Measurements from ENCODE around the gene ADGRD2. TPM values are rescaled to one million over a fixed set of nuclear protein-coding genes. Genes with fewer than 3 reads are reported as not detected.
"Not testable (repeated sequence)": the region's sequence is repeated elsewhere in the genome, so short reads cannot be mapped to it uniquely, and the experiment has no call there.

Gene ADGRD2
- total RNA-seq, 3 donors from 2014 or later (not counting 1 experiment from before 2014, with no cell fraction given): not detected

- TF ChIP-seq, protein P1, sequence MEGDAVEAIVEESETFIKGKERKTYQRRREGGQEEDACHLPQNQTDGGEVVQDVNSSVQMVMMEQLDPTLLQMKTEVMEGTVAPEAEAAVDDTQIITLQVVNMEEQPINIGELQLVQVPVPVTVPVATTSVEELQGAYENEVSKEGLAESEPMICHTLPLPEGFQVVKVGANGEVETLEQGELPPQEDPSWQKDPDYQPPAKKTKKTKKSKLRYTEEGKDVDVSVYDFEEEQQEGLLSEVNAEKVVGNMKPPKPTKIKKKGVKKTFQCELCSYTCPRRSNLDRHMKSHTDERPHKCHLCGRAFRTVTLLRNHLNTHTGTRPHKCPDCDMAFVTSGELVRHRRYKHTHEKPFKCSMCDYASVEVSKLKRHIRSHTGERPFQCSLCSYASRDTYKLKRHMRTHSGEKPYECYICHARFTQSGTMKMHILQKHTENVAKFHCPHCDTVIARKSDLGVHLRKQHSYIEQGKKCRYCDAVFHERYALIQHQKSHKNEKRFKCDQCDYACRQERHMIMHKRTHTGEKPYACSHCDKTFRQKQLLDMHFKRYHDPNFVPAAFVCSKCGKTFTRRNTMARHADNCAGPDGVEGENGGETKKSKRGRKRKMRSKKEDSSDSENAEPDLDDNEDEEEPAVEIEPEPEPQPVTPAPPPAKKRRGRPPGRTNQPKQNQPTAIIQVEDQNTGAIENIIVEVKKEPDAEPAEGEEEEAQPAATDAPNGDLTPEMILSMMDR (IDR thresholded peaks at IDR 0.05): no peak
- peaks cover 0 to 4% of the 10 kb centered on the region in 2 donors for H3K4me1 Mint-ChIP-seq
- ATAC-seq (no peak), DNase-seq (no peak)
- intact Hi-C loops (cut with micrococcal nuclease): no loop called here
- H3K27ac ChIP-seq (ENCODE audit: low read length): no peak overlapping the region
- H3K9me3 Mint-ChIP-seq: no peaks in the 10 kb centered on the region
- H3K27me3 Mint-ChIP-seq (ENCODE audit: low read depth in 2 of 2): peaks cover 0 to 16% of the 10 kb centered on the region in 2 donors
- no peak overlapping the region for H3K4me3 Mint-ChIP-seq
- no peaks in the 10 kb centered on the region for H3K9me3 ChIP-seq (ENCODE audit: control insufficient read depth, insufficient read depth, low read length)
- peaks cover 11% of the 10 kb centered on the region for H3K4me1 ChIP-seq (ENCODE audit: control insufficient read depth, insufficient read depth, low read length)
- H3K36me3 ChIP-seq (ENCODE audit: control insufficient read depth, insufficient read depth, low read length): no peaks in the 10 kb centered on the region
- no peaks in the 10 kb centered on the region for H3K27me3 ChIP-seq (ENCODE audit: control insufficient read depth, insufficient read depth, low read length)
- WGBS (ENCODE audit: insufficient coverage): 71% methylated on average over 11 of the region's 11 CpGs
- H3K4me3 ChIP-seq (ENCODE audit: low read length): no peak overlapping the region
- no peaks in the 10 kb centered on the region for H3K36me3 Mint-ChIP-seq
- H3K27ac Mint-ChIP-seq: no peak overlapping the region
Observed at GRCh38 chr9:124423591-124423990, 26.7 kb upstream of the ADGRD2 start.

- H3K27ac Mint-ChIP-seq; DNase-seq; H3K4me3 ChIP-seq (ENCODE audit: low read length); H3K27me3 ChIP-seq (ENCODE audit: control insufficient read depth, insufficient read depth, low read length); ATAC-seq; H3K9me3 Mint-ChIP-seq; H3K4me1 Mint-ChIP-seq; H3K36me3 Mint-ChIP-seq; H3K27ac ChIP-seq (ENCODE audit: low read length); H3K36me3 ChIP-seq (ENCODE audit: control insufficient read depth, insufficient read depth, low read length); intact Hi-C loops (cut with micrococcal nuclease); H3K4me1 ChIP-seq (ENCODE audit: control insufficient read depth, insufficient read depth, low read length); H3K4me3 Mint-ChIP-seq; H3K9me3 ChIP-seq (ENCODE audit: control insufficient read depth, insufficient read depth, low read length): not testable (repeated sequence)
- H3K27me3 Mint-ChIP-seq (ENCODE audit: low read depth in 2 of 2): peaks cover 0 to 16% of the 10 kb centered on the region in 2 donors
- WGBS (ENCODE audit: insufficient coverage): 100% methylated on average over 1 of the region's 12 CpGs
Observed at GRCh38 chr9:124425733-124426132, 24.5 kb upstream of the ADGRD2 start.

- TF ChIP-seq, protein P1 (IDR thresholded peaks at IDR 0.05): no peak
- intact Hi-C loops (cut with micrococcal nuclease): no loop called here
- Mint-ChIP-seq H3K27me3 (ENCODE audit: low read depth in 2 of 2) (peaks cover 0 to 16% of the 10 kb centered on the region in 2 donors), H3K36me3 (no peaks in the 10 kb centered on the region), H3K4me1 (no peaks in the 10 kb centered on the region), H3K9me3 (no peaks in the 10 kb centered on the region), H3K4me3 (no peak overlapping the region), H3K27ac (no peak overlapping the region)
- Histone ChIP-seq H3K9me3 (ENCODE audit: control insufficient read depth, insufficient read depth, low read length) (no peaks in the 10 kb centered on the region), H3K27me3 (ENCODE audit: control insufficient read depth, insufficient read depth, low read length) (no peaks in the 10 kb centered on the region), H3K27ac (ENCODE audit: low read length) (no peak overlapping the region), H3K4me1 (ENCODE audit: control insufficient read depth, insufficient read depth, low read length) (no peaks in the 10 kb centered on the region), H3K4me3 (ENCODE audit: low read length) (no peak overlapping the region), H3K36me3 (ENCODE audit: control insufficient read depth, insufficient read depth, low read length) (no peaks in the 10 kb centered on the region)
- no peak for DNase-seq
- no peak for ATAC-seq
- WGBS (ENCODE audit: insufficient coverage): 93% methylated on average over 5 of the region's 7 CpGs
Observed at GRCh38 chr9:124426361-124426760, 23.9 kb upstream of the ADGRD2 start.

GRCh38 chr9:124427281-124427680, 23.0 kb upstream of the ADGRD2 start:
- Histone ChIP-seq H3K36me3 (ENCODE audit: control insufficient read depth, insufficient read depth, low read length) (no peaks in the 10 kb centered on the region), H3K4me1 (ENCODE audit: control insufficient read depth, insufficient read depth, low read length) (no peaks in the 10 kb centered on the region), H3K27ac (ENCODE audit: low read length) (no peak overlapping the region), H3K9me3 (ENCODE audit: control insufficient read depth, insufficient read depth, low read length) (no peaks in the 10 kb centered on the region), H3K4me3 (ENCODE audit: low read length) (no peak overlapping the region), H3K27me3 (ENCODE audit: control insufficient read depth, insufficient read depth, low read length) (no peaks in the 10 kb centered on the region)
- intact Hi-C loops (cut with micrococcal nuclease): no loop called here
- no peak overlapping the region for H3K27ac Mint-ChIP-seq
- TF ChIP-seq, protein P1 (IDR thresholded peaks at IDR 0.05): no peak
- H3K36me3 Mint-ChIP-seq: no peaks in the 10 kb centered on the region
- H3K4me1 Mint-ChIP-seq: no peaks in the 10 kb centered on the region
- ATAC-seq (no peak), DNase-seq (no peak)
- H3K9me3 Mint-ChIP-seq: no peaks in the 10 kb centered on the region
- WGBS (ENCODE audit: insufficient coverage): 76% methylated on average over 4 of the region's 4 CpGs
- H3K4me3 Mint-ChIP-seq: no peak overlapping the region
- peaks cover 0 to 12% of the 10 kb centered on the region in 2 donors for H3K27me3 Mint-ChIP-seq (ENCODE audit: low read depth in 2 of 2)
